Measurements from ENCODE around the gene ADIG.
A peak's percentile ranks its signal among the peaks of the same experiment; 100 is the strongest.

ADIG gene

GRCh38 chr20:38626921-38627659, 46.1 kb downstream of the ADIG start:
- no peak overlapping the region for H3K4me3 ChIP-seq (ENCODE audit: control insufficient read depth, low read depth, low read length)
- TF ChIP-seq, protein P1, sequence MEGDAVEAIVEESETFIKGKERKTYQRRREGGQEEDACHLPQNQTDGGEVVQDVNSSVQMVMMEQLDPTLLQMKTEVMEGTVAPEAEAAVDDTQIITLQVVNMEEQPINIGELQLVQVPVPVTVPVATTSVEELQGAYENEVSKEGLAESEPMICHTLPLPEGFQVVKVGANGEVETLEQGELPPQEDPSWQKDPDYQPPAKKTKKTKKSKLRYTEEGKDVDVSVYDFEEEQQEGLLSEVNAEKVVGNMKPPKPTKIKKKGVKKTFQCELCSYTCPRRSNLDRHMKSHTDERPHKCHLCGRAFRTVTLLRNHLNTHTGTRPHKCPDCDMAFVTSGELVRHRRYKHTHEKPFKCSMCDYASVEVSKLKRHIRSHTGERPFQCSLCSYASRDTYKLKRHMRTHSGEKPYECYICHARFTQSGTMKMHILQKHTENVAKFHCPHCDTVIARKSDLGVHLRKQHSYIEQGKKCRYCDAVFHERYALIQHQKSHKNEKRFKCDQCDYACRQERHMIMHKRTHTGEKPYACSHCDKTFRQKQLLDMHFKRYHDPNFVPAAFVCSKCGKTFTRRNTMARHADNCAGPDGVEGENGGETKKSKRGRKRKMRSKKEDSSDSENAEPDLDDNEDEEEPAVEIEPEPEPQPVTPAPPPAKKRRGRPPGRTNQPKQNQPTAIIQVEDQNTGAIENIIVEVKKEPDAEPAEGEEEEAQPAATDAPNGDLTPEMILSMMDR (IDR thresholded peaks at IDR 0.05; ENCODE audit: control insufficient read depth, insufficient read depth, low read depth, low read length, missing control alignments) = no peak
- DNase-seq (ENCODE audit: low read depth) = no peak

DNA sequence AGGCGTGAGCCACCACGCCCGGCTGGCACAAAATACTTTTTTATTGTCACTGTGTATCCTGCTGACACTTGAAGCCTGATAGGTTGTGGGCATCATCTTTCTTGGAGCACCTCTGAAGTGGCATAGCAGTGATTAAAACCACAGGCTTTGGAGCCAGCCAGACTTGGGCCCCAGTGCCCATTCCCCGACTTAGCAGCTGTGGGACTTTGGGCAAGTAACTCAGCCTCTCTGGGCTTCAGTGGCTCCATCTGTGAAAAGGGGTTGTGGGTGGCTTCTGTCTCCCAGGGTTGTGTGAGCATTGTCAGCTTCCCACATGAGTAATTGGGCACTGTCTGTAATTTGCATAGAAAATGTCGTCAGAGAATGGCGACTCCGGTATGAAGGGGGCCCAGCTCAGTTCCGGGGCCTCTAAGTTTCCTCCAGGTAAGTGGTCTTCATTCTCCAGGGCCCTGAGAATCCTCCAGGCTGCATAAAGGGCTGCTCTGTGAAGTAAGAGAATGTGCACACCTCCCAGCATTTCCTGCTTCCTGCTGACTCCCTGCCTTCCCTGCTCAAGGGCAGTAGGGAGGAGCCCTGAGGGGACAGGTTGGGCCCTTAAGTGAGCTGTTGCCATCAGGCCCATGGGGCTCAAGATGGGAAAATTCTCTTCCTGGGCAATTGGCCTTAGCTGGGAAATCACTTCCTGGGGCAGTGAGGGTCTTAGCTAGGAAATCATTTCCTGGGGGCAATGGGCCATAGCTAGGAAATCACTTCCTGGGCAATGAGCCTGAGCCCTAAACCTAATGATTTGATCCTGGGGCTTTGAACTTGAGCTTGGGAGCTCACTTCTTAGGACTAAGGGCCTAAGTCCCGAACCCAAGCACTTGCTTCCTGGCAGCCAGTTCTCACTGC, 47.8 kb downstream of the ADIG start:
- DNase-seq (ENCODE audit: low read depth) = no peak
- no peak overlapping the region for H3K4me3 ChIP-seq (ENCODE audit: control insufficient read depth, low read depth, low read length)
- TF ChIP-seq, protein P1 (IDR thresholded peaks at IDR 0.05; ENCODE audit: control insufficient read depth, insufficient read depth, low read depth, low read length, missing control alignments) = no peak

DNA sequence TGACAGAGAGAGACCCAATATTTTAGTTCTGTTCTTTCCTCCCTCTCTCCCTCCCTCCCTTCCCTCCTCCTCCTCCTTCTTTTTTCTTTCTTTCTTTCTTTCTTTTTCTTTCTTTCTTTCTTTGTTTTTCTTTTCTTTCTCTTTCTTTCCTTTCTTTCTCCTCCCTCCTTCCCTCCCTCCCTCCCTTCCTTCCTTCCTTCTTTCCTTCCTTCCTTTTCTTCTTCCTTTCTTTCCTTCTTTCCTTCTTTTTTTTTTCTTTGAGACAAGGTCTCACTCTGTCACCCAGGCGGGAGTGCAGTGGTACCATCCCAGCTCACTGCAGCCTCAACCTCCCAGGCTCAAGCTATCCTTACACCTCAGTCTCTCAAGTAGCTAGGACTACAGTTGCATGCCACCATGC, 49.0 kb downstream of the ADIG start:
- TF ChIP-seq, protein P1 (IDR thresholded peaks at IDR 0.05; ENCODE audit: control insufficient read depth, insufficient read depth, low read depth, low read length, missing control alignments) = no peak
- no peak for DNase-seq (ENCODE audit: low read depth)
- H3K4me3 ChIP-seq (ENCODE audit: control insufficient read depth, low read depth, low read length) = no peak overlapping the region

DNA sequence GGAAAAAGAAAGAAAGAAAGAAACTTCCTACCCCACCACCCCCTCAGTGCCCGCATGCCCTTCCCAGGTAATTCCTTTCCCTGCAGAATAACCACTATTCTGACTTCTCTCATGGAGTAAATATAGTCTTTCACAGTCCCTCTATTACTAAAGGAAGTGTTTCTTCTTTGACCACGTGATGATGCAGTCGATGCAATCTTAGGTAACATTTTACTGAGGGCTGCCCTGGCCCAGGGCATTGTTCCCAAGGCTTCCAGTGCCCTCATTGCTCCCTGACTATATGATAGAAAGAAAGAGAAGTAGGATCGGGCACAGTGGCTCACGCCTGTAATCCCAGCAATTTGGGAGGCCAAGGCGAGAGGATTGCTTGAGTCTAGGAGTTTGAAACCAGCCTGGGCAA, 49.7 kb downstream of the ADIG start:
- H3K4me3 ChIP-seq (ENCODE audit: control insufficient read depth, low read depth, low read length) = no peak overlapping the region
- TF ChIP-seq, protein P1 (IDR thresholded peaks at IDR 0.05; ENCODE audit: control insufficient read depth, insufficient read depth, low read depth, low read length, missing control alignments) = no peak
- DNase-seq (ENCODE audit: low read depth) = no peak

DNA sequence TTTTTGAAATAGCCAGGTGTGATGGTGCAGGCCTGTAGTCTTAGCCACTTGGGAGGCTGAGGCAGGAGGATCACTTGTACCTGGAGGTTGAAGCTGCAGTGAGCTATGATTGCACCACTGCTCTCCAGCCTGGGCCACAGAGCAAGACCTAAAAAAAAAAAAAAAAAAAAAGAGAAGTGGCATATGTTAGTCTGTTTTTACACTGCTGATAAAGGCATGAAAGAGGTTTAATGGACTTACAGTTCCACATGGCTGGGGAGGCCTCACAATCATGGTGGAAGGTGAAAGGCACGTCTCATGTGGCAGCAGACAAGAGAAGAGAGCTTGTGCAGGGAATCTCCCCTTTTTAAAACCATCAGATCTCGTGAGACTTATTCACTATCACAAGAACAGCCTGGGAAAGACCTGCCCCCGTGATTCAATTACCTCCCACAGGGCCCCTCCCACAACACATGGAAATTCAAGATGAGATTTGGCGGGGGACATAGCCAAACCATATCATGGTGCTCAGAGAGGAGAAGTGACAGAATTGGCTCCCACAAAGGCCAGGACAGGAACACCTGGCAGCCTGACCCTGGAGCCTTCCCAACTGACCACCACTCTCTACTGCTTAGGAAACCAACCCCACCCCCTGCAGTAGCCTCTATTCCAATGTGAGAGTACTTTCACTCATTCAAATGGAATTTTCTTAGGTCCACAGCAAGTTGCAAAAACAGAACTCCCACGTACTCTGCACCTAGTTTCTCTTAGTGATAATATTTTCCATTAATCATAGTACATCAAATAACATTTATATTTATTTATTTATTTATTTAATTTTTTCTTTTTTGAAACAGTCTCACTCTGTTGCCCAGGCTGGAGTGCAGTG, 50.4 kb downstream of the ADIG start:
- DNase-seq (ENCODE audit: low read depth) = no peak
- H3K4me3 ChIP-seq (ENCODE audit: control insufficient read depth, low read depth, low read length) = no peak overlapping the region
- TF ChIP-seq, protein P1 (IDR thresholded peaks at IDR 0.05; ENCODE audit: control insufficient read depth, insufficient read depth, low read depth, low read length, missing control alignments) = no peak

- H3K4me3 ChIP-seq (ENCODE audit: control insufficient read depth, low read depth, low read length) = no peak overlapping the region
- TF ChIP-seq, protein P1 (IDR thresholded peaks at IDR 0.05; ENCODE audit: control insufficient read depth, insufficient read depth, low read depth, low read length, missing control alignments) = peak; percentile 92
- DNase-seq (ENCODE audit: low read depth) = no peak
Observed at GRCh38 chr20:38633577-38634093, 52.6 kb downstream of the ADIG start.

Data from AG09309 (cell line).